Measurements from ENCODE around the gene PAIP1. TPM values are rescaled to one million over a fixed set of nuclear protein-coding genes. Genes with fewer than 3 reads are reported as not detected.

Gene PAIP1
- total RNA-seq, 2 experiments from 2014 or later, result 44.2 to 69.2 TPM

- no peak overlapping the region for H3K4me3 ChIP-seq (ENCODE audit: low read depth, low read length, poor library complexity, severe bottlenecking)
- BruUV-seq (replicated peaks), result no TSS peak
- H3K27ac ChIP-seq (ENCODE audit: low read depth, low read length, poor library complexity, severe bottlenecking), result no peak overlapping the region
- TF ChIP-seq CTCF (conservative IDR thresholded peaks at IDR 0.05; ENCODE audit: low read length) (no peak), EZH2phosphoT487 (IDR thresholded peaks at IDR 0.05; ENCODE audit: borderline replicate concordance, low read depth, low read length) (no peak)
- no peaks in the 10 kb centered on the region for H3K79me2 ChIP-seq (ENCODE audit: insufficient read depth, low read depth, low read length)
- POLR2A ChIA-PET, result interaction anchor here (1.2 kb wide), 1 partner anchor 60 kb away, joined by 3 read pairs; no protein-coding TSS in a partner anchor
- H3K4me2 ChIP-seq (ENCODE audit: low read length), result no peak overlapping the region
- H3K9me2 ChIP-seq (ENCODE audit: insufficient read depth, low read length), result no peaks in the 10 kb centered on the region
- no peaks in the 10 kb centered on the region for H4K20me1 ChIP-seq (ENCODE audit: insufficient read depth, low read length)
- no peak for DNase-seq (ENCODE audit: low spot score)
- intact Hi-C loops (cut with micrococcal nuclease; ENCODE audit: unreplicated experiment), result no loop called here
- H2AFZ ChIP-seq (ENCODE audit: low read length), result no peak overlapping the region
- no peaks in the 10 kb centered on the region for H3K9me3 ChIP-seq (ENCODE audit: low read length)
- no peaks in the 10 kb centered on the region for H3K36me3 ChIP-seq (ENCODE audit: insufficient read depth, low read length)
- CTCF ChIA-PET (ENCODE audit: unreplicated experiment), result no interaction called here
- no peaks in the 10 kb centered on the region for H3K4me1 ChIP-seq (ENCODE audit: insufficient read depth, low read length, poor library complexity, severe bottlenecking)
Measured at GRCh38 chr5:43565043-43565442, 8.2 kb upstream of the PAIP1 start.

GRCh38 chr5:43564289-43564850 lies 7.5 kb upstream of the PAIP1 start:
- Histone ChIP-seq H3K79me2 (ENCODE audit: insufficient read depth, low read depth, low read length) (no peaks in the 10 kb centered on the region), H3K36me3 (ENCODE audit: insufficient read depth, low read length) (no peaks in the 10 kb centered on the region), H3K4me2 (ENCODE audit: low read length) (no peak overlapping the region), H3K4me1 (ENCODE audit: insufficient read depth, low read length, poor library complexity, severe bottlenecking) (no peaks in the 10 kb centered on the region), H4K20me1 (ENCODE audit: insufficient read depth, low read length) (no peaks in the 10 kb centered on the region), H2AFZ (ENCODE audit: low read length) (peak overlapping the region; percentile 30; the same call in 1 of the 2 replicates), H3K4me3 (ENCODE audit: low read depth, low read length, poor library complexity, severe bottlenecking) (no peak overlapping the region), H3K9me2 (ENCODE audit: insufficient read depth, low read length) (no peaks in the 10 kb centered on the region), H3K27ac (ENCODE audit: low read depth, low read length, poor library complexity, severe bottlenecking) (no peak overlapping the region), H3K9me3 (ENCODE audit: low read length) (no peaks in the 10 kb centered on the region)
- intact Hi-C loops (cut with micrococcal nuclease; ENCODE audit: unreplicated experiment), result no loop called here
- POLR2A ChIA-PET, result interaction anchor here (0.9 to 1.2 kb wide), 2 partner anchors 35 to 61 kb away, joined by 3 read pairs; no protein-coding TSS in a partner anchor
- no TSS peak for BruUV-seq (replicated peaks)
- TF ChIP-seq CTCF (conservative IDR thresholded peaks at IDR 0.05; ENCODE audit: low read length), result no peak
- no peak for TF ChIP-seq EZH2phosphoT487 (IDR thresholded peaks at IDR 0.05; ENCODE audit: borderline replicate concordance, low read depth, low read length)
- CTCF ChIA-PET (ENCODE audit: unreplicated experiment), result no interaction called here
- no peak for DNase-seq (ENCODE audit: low spot score)

- no peak for TF ChIP-seq EZH2phosphoT487 (IDR thresholded peaks at IDR 0.05; ENCODE audit: borderline replicate concordance, low read depth, low read length)
- no peak for TF ChIP-seq CTCF (conservative IDR thresholded peaks at IDR 0.05; ENCODE audit: low read length)
- intact Hi-C loops (cut with micrococcal nuclease; ENCODE audit: unreplicated experiment), result no loop called here
Measured at GRCh38 chr5:43563321-43563720, 6.4 kb upstream of the PAIP1 start.

More at GRCh38 chr5:43563321-43563720, 6.4 kb upstream of the PAIP1 start:
- no peaks in the 10 kb centered on the region for H3K79me2 ChIP-seq (ENCODE audit: insufficient read depth, low read depth, low read length)
- no peaks in the 10 kb centered on the region for H3K36me3 ChIP-seq (ENCODE audit: insufficient read depth, low read length)
- no peaks in the 10 kb centered on the region for H4K20me1 ChIP-seq (ENCODE audit: insufficient read depth, low read length)
- ChIA-PET POLR2A (interaction anchor here (0.9 kb wide), 1 partner anchor 36 kb away, joined by 3 read pairs; no protein-coding TSS in a partner anchor), CTCF (ENCODE audit: unreplicated experiment) (no interaction called here)
- H3K9me2 ChIP-seq (ENCODE audit: insufficient read depth, low read length), result no peaks in the 10 kb centered on the region
- no TSS peak for BruUV-seq (replicated peaks)
- no peaks in the 10 kb centered on the region for H3K4me1 ChIP-seq (ENCODE audit: insufficient read depth, low read length, poor library complexity, severe bottlenecking)
- H3K27ac ChIP-seq (ENCODE audit: low read depth, low read length, poor library complexity, severe bottlenecking), result no peak overlapping the region
- no peak overlapping the region for H2AFZ ChIP-seq (ENCODE audit: low read length)
- no peak overlapping the region for H3K4me2 ChIP-seq (ENCODE audit: low read length)
- no peak for DNase-seq (ENCODE audit: low spot score)
- H3K4me3 ChIP-seq (ENCODE audit: low read depth, low read length, poor library complexity, severe bottlenecking), result no peak overlapping the region
- no peaks in the 10 kb centered on the region for H3K9me3 ChIP-seq (ENCODE audit: low read length)

All from OCI-LY7 (cell line).